GM21529 (cell line): ENCODE data around the gene TFAP2B.

Experiments used
- ATAC-seq: cut with Tn5 transposase; IDR thresholded peaks from one replicate; pipeline ENCODE4 v1.9.1; 2021; ENCODE audit not compliant: unreplicated experiment

Gene TFAP2B

DNA sequence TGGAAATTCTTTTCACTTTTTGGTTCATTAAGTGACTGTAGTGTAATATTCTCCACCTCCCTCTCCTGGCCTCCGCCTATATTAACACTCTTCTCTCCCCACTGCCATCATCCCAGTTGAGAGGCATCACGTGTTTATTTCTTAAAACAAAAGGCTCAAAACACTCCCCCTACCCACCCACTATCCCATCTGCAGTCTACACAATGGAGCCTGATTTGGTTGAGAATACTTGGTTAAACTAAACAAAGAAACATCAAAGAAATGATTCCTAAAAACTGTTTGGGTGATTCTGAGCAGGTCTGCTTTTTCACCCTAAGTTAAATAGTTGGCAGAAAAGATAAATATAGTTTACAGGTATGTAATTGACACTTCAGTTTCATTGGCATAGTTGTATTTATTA lies 5.9 kb downstream of the TFAP2B start:
- no peak for ATAC-seq

DNA sequence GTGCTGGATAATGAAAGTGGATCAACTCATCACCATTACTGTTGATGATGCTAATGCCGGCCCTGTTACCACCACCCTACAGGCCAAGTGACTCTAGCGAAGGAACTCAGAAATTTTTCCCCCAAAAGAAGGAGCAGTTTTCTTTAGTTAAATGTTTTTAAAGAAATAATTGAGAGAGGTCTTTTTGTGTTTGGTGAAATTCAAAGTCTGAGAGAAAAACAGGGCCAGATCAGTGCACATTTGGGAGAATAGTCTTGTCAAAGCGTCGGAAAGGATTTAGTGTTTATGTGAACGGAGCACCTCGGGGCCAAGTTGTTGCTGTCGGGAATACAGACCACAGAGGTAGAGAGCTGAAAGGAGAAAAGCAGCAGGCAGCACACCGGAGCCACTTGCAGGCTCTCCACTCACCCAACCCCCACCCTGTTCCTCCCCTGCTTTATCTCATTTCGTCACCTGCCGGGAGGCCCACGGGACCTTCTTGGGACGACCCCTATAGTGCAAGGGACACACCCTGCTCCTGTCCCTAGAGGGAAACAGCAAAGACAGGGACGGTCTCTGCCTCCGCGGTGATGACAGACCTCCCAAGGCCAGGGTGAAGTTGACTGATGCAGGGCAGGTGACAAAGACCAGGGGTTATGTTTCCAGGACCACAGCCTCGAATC lies 6.8 kb downstream of the TFAP2B start:
- no peak for ATAC-seq

DNA sequence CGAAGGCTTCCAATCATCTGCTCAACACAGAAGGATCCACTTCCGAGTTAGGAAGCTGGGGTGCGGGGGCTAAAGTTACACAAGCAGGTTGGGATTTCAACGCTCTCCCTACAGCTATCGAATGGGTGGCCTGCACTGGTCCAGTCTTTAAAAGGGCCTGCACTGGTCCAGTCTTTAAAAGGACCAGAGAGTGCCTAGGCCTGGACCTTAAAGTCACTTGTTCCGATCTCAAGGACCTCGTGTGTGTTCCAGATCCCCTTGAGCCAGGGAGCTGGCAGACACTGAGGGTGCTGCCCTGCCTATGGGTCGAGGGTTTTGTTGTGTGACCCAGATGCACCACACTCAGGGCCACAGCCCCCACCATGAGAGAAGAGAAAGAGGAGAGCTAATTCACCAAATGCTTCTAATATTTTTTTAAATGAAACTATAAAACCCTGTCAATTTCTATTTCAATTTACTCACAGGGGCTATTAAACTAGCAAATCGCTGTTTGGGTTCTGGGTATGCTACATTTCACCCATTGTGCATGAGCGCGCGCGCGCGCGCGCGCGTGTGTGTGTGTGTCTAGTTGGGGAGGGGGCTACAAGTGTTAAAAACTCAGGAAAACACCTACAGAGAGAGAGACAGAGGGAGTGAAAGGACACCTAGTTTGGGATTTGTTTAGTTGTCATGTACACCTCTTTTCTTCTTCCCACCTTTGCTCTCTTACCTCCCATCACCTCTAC lies 7.5 kb downstream of the TFAP2B start:
- no peak for ATAC-seq

DNA sequence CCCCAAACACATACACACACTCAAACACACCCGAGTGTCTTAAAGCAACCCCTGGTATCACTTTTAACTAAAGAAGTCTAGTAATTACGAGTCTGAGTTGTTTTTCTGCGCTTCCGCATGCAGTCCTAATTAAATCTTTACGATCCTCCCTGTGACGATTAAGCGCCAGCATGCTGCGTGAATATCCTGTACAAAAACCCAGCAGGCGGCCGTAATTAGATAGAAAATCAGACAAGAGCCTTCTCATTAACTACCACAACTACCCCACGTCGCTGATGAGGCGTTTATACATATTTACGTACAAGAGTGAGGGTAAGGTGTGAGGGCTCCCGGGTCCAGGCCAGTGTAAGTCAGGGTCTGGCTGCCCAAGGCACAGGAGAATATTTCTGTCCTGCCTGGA lies 8.1 kb downstream of the TFAP2B start:
- ATAC-seq, result no peak

DNA sequence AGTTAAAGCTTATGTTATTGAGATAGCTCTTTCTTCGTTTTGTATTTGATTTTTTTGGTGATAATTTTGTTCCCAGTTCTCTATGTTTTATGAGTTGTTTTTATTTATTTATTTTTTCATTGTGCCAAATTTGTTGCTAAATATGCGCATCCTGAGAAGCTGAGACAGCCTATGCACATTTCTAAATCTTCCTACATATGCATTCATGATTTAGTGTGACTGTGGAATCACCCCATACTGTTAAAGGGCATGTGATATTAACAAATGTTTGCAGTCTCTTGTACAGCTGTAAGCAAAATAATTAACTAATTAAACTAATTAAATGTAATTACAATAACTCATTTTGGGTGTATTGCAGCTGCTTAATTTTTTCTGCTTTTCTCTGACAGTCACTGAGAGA lies 10.4 kb downstream of the TFAP2B start:
- no peak for ATAC-seq

DNA sequence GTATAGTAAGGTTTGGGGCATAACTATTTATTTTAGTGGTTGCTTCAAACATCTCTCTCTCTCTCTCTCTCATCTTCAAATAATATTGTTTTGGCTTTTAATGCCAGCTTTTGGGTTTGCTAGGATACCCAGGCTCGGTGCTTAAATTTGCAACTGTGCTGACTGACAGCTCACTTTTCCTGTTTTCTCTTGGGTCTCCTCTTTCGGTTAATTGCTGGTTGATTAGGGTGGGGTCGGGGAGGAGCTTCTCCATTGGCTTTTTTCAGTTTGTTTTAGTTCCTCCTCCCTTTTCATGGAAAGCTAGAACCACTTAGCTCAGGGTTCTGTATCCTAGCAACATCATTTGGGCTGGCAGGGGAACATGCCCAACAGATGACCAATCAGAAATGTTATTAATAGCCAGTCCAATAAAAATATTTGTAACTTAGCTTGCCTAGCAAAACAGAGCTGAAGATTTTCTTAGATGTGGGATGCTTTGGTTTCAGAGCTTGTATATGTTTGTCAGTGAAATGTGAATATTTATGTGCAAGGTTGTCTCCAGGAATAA lies 11.3 kb downstream of the TFAP2B start:
- ATAC-seq, result no peak

DNA sequence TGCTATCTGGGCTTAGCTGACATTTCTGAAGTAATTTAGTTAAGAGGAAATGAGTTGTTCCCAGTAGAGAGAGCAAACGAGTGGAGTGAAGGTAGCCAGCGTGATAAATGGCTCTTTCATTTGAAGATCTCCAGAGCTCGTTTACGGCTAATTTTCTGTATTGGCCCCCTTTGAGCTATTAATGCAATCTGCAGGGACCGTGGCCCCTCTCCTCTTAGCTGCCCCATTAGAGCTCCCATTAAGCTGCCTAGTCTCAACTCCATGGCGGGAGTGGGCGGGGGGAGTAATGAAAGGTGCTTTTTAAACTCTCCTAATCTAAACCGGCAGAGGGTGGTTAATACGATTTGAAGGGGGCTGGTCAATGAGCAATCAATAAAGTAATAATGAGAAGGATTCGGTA lies 12.5 kb downstream of the TFAP2B start:
- ATAC-seq, result no peak

DNA sequence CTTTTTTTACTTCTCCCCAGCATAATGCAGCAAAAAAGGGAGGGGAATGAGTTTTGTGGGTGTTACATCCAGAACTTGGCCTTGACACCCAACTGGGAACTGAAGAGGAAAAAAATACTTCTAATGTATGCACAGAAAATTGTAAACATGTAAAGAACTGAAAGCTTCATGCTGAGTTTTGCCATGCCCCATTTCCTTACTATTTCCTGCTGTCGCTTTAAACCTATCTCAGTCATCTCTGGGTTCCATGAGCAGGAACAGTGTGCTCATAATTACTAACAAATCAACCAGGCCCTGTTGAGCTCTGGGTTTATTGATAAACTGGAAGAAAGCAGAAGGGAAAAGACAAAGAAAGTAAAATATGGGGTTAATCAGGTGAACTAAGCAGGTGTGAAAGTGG lies 14.2 kb downstream of the TFAP2B start:
- no peak for ATAC-seq

DNA sequence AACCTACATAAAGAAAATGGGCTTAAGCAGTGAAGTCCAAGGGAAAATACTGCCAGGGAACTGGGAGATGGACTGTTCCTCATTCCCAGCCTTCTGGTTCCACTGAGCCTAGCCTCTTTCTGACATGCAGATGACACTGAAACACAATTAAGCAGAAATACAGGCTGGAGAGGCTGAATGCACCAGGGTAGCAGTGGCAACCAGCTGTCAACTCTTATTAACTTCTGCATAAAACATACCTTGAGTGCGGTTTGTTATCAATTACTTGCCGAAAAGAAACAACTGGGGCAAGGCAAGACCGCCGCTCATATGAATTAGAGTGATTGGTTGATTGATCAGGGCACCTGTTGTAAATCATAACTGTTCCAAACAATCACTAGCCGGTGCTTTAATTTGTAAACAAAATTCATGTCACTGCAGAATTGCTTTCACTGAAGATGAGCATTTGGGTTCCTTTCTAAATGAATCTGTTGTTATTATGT lies 16.3 kb downstream of the TFAP2B start:
- no peak for ATAC-seq

DNA sequence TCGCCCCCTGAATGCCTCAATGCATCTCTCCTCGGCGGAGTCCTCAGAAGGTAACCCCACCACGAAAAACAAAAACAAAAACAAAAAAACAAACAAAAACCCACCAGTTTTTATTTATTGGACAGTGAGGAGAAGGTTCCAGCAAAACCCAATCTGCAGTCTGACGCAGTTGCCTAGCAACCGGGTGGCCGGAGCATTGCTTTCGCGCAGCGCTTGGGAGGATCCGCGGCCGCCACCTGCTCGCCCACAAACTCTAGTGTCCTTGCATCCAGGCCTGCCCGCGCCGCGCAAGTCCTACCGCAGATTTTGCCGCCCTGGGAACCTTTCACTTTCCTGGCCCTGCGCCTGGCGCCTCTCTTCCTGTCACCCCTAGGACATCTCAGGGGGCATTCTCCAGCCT lies 17.6 kb downstream of the TFAP2B start:
- no peak for ATAC-seq

DNA sequence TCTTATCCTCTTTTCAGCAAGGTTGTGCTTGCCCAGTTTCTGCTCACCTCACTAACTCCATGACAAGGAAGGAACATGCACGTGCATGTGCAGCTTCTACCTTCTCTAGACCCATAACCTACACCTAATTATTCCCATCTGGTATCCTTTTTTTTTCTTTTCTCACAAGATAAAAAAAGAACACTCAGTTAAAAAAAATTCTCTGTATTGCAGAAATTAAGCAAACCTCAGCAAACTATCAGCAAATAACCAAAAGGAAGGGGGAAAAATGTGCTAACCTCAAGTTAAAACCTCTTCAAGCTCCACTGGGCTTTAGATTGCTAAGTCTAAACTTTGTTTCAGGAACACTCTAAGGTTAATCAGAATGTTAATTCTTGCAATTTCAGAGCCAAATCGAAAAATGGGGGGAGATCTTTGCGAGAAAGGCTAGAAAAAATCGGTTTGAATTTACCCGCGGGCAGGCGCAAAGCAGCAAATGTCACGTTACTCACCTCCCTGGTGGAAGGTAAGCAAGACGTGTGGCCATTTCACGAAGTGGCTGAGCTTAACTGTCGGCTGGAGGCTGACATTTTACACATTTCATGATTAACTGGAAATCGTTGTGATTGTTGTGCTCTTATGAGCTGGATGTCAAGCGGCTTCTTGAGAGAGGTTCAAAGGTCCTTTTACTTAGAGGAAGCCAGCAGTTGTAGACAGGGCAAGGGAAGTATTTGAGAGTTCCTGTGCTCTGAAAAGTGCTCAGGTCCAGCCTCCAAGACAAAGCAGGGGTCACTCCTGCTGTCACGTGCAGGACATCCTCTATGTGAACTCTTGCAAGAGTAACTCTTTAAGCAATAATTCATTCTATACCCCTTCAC lies 19.1 kb downstream of the TFAP2B start:
- ATAC-seq, result no peak

DNA sequence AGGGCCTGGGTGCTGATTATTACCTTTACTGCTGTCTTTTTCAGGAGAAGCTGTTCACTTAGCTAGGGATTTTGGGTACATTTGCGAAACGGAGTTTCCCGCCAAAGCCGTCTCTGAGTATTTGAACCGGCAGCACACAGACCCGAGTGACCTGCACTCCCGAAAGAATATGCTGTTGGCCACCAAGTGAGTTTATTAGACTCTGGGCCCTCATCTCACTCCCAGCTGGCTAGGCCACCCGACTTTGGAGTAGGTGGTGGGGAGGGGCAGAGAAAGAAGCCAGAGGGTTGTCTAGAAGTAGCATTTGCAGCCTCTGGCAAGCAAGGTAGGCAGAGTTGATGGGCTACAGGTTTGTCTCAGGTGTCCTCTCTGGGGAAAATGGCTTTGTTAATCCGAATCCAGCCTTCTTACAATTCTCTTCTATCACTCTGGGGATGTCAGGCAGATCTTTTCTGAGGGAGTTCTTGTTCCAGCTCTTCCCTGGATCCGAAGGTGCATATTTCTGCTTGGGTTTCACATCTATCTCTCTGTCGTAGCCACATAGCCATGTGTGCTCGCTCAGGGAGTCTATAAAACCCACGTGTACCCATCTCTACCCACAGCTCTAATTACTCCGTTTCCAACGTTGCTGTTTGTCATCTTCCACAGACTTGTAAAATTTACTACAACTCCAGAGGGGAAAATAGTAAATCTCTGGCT lies 21.6 kb downstream of the TFAP2B start:
- ATAC-seq, result no peak

DNA sequence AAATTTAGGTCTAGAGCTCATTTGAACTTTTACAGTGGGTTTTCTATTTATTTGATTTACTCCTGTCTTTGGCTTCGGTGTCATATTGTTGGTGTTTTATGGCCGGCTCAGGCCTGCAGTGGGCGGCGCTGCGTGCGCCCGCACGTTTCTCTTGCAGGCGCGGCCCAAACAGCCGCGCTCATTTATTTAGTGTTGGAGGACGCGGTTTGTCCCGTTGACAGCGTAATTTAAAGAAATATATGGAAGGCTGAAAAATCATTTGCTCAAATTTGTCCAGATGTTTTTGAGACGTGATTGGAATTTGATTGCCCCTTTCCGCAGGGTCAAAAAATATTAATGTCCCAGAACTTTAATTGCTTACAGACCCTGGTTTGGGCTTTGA lies 22.1 kb downstream of the TFAP2B start:
- ATAC-seq, result no peak

DNA sequence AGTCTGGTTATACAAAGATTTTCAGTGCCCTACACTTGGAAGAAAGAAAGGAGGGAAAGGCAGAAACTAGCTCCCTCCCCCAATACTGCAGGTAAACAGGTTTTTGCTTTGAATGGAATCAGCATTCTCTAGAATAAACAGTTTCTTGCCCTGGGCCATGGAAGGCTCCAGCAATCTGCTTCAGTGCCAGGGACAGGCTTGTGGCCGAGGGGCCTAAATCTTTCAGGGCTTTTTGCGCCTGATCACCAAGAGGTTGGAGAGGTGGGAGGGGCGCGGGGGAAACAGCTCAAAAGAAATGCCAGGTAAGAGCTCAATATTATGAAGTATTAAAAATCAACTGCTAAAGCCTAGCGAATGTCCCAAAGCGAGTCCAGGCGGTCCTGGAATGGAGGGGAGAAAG lies 23.8 kb downstream of the TFAP2B start:
- no peak for ATAC-seq

DNA sequence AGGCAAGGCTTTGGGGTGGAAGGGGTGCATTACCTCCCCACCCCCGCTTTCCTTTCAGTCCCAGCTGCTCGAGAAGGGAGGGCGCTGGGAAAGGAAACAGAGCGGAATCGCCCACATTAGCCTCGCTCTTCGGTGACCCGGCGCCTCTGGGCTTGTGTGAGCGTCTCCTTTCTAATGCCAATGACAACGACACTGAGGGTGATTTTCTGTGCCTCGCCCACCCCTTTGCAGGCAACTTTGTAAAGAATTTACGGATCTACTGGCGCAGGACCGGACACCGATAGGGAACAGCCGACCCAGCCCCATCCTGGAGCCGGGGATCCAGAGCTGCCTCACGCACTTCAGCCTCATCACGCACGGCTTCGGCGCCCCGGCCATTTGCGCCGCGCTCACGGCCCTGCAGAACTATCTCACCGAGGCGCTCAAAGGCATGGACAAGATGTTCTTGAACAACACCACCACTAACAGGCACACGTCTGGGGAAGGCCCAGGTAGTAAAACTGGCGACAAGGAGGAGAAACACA lies 24.3 kb downstream of the TFAP2B start:
- no peak for ATAC-seq

DNA sequence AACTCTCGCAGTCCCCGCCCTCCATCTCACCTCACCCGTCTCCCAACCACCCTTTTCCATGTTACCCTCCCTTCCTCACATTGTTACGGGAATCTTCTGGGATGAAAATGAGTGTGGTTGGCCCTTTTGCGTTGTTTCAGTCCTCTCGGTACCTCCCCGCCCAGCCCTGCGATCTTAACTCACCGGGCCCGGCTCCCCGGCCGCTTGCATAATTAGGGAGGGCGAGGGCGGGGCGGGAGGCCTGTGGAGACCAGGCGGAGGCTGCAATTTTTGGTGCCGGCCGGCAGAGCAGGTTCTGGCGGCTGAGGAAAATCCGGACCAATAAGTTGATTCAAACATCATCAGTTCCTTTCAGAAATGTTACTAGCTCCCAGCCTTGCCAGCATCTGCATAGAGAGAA lies 25.2 kb downstream of the TFAP2B start:
- ATAC-seq, result no peak

DNA sequence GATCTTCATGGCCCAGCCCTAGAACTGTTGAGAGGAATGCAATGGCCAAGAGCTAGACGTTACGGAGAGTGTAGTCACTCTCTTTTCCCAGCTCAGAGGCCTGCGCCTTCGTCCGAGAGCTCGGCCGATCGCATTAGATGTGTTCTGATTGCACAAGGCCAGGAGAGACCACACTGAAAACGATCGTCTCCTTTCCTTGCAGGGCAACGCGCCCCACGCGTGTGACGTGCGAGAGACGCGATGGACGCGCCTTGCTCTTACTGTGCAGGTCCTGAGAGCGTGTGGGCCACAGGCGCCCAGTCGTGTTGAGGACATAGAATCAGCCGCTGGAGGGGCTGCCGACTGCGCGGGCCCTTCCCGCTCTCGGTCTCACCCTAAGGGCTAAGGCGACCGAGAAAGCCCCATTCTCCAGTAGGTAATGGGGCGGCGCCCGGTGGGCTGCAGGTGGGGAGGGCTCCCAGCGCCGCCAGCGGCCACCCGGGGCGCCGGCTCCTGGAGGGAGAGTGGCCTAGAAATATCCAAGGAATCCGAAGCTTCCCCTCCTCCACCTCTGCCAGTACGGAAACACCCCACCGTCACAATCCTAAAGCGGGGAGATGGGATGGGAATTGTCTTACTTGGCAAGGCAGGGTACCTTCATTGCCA lies 26.9 kb downstream of the TFAP2B start:
- ATAC-seq, result no peak

DNA sequence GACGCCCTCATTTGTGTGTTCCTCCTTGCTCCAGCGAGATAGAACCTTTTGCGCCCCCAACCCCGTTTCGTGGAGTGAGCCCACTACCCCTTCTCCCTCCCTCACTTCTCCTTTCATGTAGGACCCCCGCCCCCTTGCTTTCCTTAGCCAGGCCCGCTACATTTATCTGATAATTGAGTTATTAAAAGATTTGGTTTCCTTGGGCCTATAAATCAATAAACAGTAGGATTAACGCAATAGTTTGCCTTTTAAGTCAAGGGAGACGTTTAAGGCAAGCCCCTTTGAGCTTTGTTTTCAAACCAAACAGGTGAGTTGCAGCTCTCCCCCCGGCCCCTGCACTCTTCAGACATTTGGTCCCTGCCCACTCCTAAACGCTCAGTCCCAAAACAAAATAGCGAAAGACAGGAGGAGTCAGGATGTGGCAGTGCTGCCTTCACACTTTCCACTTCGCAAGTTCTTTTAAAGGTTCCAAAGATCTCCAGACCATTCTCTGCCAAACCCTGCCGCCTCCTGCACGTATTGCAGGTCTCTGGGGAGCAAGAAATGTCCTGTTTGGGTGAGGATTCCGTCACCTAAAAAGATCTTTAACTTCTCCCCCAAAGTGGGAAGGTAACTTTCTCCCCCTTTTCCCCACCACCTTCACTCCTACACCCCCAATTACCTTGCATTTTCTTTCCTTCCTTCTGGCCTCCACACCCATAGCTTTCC lies 27.6 kb downstream of the TFAP2B start:
- ATAC-seq, result no peak

DNA sequence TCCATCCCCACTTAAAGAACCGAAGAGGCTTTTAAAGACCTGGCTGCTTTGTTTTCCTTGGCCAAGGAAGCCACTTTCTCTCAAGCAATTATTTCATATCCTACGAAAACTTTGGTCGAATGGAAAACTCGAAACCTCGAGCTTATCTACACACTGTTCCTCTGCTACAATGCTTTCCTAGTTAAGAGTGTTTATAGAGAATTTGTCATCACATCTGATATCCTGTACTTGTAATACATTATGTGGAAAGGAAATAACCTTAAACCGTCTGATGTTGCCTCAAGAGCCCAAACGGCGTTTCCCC lies 28.1 kb downstream of the TFAP2B start:
- ATAC-seq, result no peak
